H1 (cell line): ENCODE measurements around the gene PSMB3. TPM values are rescaled to one million over a fixed set of nuclear protein-coding genes. Genes with fewer than 3 reads are reported as not detected.

Experiments used
- CTCF ChIA-PET: fragments of 300-600 bp; sonication (Branson Sonifier 250); formaldehyde crosslinking; loops from one replicate; lab custom pipeline; 2021; ENCODE audit not compliant: partially characterized antibody; lab: Charles Lee
- POLR2A ChIA-PET: fragments of 300-600 bp; sonication (Branson Sonifier 250); formaldehyde crosslinking; loops from one replicate; lab custom pipeline; 2021; ENCODE audit warnings: inconsistent platforms; ENCODE audit not compliant: partially characterized antibody; lab: Charles Lee
- DNase-seq, 2 experiments: peaks; one replicate each; pipeline versions ENCODE4 v3.0.0 to v3.0.0-alpha.2; 2010 to 2022; ENCODE audit warnings: low spot score in 2 of 2, low read depth in 1 of 2, mixed read lengths in 1 of 2
- FAIRE-seq: peaks from 2 replicates; lab custom pipeline; 2011; peaks lifted over from hg19 to GRCh38; lab: Jason Lieb, UNC
- H2AFZ ChIP-seq: 2 replicates; pipeline ENCODE4 v1.8.1; 2012; ENCODE audit warnings: low read length, inconsistent platforms
- H2AK5ac ChIP-seq: 2 replicates; pipeline ENCODE4 v1.6.1; 2013; ENCODE audit warnings: low read depth, low read length
- H2BK120ac ChIP-seq: replicated peaks from 2 replicates; pipeline ENCODE3; 2013; ENCODE audit warnings: low read depth, low read length, inconsistent platforms
- H2BK12ac ChIP-seq: 2 replicates; pipeline ENCODE4 v1.6.1; 2013; ENCODE audit warnings: low read depth, low read length
- H2BK15ac ChIP-seq: 2 replicates; pipeline ENCODE4 v1.6.1; 2013; ENCODE audit warnings: low read length
- H2BK20ac ChIP-seq: 2 replicates; pipeline ENCODE4 v1.6.1; 2013; ENCODE audit warnings: low read length
- H2BK5ac ChIP-seq: 2 replicates; pipeline ENCODE4 v1.6.1; 2013; ENCODE audit warnings: low read depth, low read length
- H3K14ac ChIP-seq: 2 replicates; pipeline ENCODE4 v1.6.1; 2013; ENCODE audit warnings: inconsistent platforms; ENCODE audit not compliant: insufficient read length
- H3K18ac ChIP-seq: 2 replicates; pipeline ENCODE4 v1.6.1; 2013; ENCODE audit warnings: low read length; ENCODE audit errors: extremely low read depth
- H3K23ac ChIP-seq: 2 replicates; pipeline ENCODE4 v1.6.1; 2013; ENCODE audit warnings: inconsistent platforms; ENCODE audit not compliant: insufficient read length
- H3K23me2 ChIP-seq: 2 replicates; pipeline ENCODE4 v1.6.1; 2013; ENCODE audit warnings: low read depth, low read length
- H3K27ac ChIP-seq: 2 replicates; pipeline ENCODE4 v1.6.1; 2011; ENCODE audit warnings: low read depth, low read length, inconsistent platforms
- H3K27me3 ChIP-seq, 4 experiments: replicated peaks in 1 of 4; 1 replicate in 1 of 4; 2 replicates in 3 of 4; pipeline versions ENCODE4 v1.6.1 to v1.8.1; 2011 to 2013; ENCODE audit warnings: low read length in 3 of 4, mild to moderate bottlenecking in 3 of 4, inconsistent platforms in 2 of 4, mixed read lengths in 2 of 4, moderate library complexity in 1 of 4; ENCODE audit not compliant: control insufficient read depth in 3 of 4, insufficient read depth in 3 of 4; ENCODE audit errors: extremely low read depth in 1 of 4
- H3K36me3 ChIP-seq, 4 experiments: 2 replicates each; pipeline versions ENCODE4 v1.6.1 to v1.8.1; 2011 to 2013; ENCODE audit warnings: mild to moderate bottlenecking in 4 of 4, low read length in 3 of 4, moderate library complexity in 2 of 4, control low read depth in 1 of 4, inconsistent platforms in 1 of 4; ENCODE audit not compliant: insufficient read depth in 4 of 4, control insufficient read depth in 2 of 4
- H3K4ac ChIP-seq: replicated peaks from 2 replicates; pipeline ENCODE3; 2013; ENCODE audit warnings: low read length, low read depth, mixed read lengths, inconsistent platforms; ENCODE audit not compliant: insufficient read length
- H3K4me1 ChIP-seq, 4 experiments: replicated peaks in 1 of 4; 1 replicate in 1 of 4; 2 replicates in 3 of 4; pipeline versions ENCODE4 v1.6.1 to v1.8.1; 2011 to 2013; ENCODE audit warnings: low read length in 3 of 4, inconsistent platforms in 2 of 4, mixed read lengths in 1 of 4; ENCODE audit not compliant: insufficient read depth in 4 of 4, control insufficient read depth in 3 of 4
- H3K4me2 ChIP-seq, 2 experiments: 2 replicates each; pipeline versions ENCODE4 v1.6.1 to v1.8.1; 2011 to 2013; ENCODE audit warnings: low read depth in 2 of 2, low read length in 2 of 2, control low read depth in 1 of 2, inconsistent platforms in 1 of 2, mild to moderate bottlenecking in 1 of 2; ENCODE audit not compliant: insufficient read depth in 1 of 2
- H3K4me3 ChIP-seq, 4 experiments: fragments of 200-600, 300-600 bp in 1 of 4; sonication (generic), shearing (Covaris generic), sonication (Bioruptor Twin) in 1 of 4; 2 replicates each; pipeline versions ENCODE4 v1.5.1 to v1.8.1; 2011 to 2016; ENCODE audit warnings: low read length in 4 of 4, low read depth in 3 of 4, control low read depth in 2 of 4, inconsistent platforms in 2 of 4, mild to moderate bottlenecking in 2 of 4, mixed read lengths in 1 of 4, moderate library complexity in 1 of 4; ENCODE audit not compliant: insufficient read depth in 2 of 4; ENCODE audit errors: extremely low read depth in 1 of 4
- H3K56ac ChIP-seq: replicated peaks from 2 replicates; pipeline ENCODE3; 2013; ENCODE audit warnings: low read depth, mild to moderate bottlenecking, mixed read lengths, low read length, inconsistent platforms; ENCODE audit not compliant: insufficient read length
- H3K79me1 ChIP-seq: 2 replicates; pipeline ENCODE4 v1.6.1; 2013; ENCODE audit warnings: low read depth, low read length, control low read depth
- H3K79me2 ChIP-seq, 2 experiments: 2 replicates each; pipeline versions ENCODE4 v1.6.1 to v1.8.1; 2012 to 2013; ENCODE audit warnings: low read length in 2 of 2, mild to moderate bottlenecking in 2 of 2, inconsistent platforms in 1 of 2; ENCODE audit not compliant: insufficient read depth in 2 of 2, control insufficient read depth in 1 of 2
- H3K9ac ChIP-seq, 4 experiments: replicated peaks in 1 of 4; 1 replicate in 1 of 4; 2 replicates in 3 of 4; pipeline versions ENCODE4 v1.6.1 to v1.8.1; 2011 to 2013; ENCODE audit warnings: low read depth in 3 of 4, low read length in 3 of 4, control low read depth in 2 of 4, mild to moderate bottlenecking in 2 of 4, moderate library complexity in 2 of 4, inconsistent platforms in 1 of 4; ENCODE audit errors: extremely low read depth in 1 of 4
- H3K9me3 ChIP-seq, 2 experiments: 2 replicates each; pipeline versions ENCODE4 v1.6.1 to v1.8.1; 2012 to 2013; ENCODE audit warnings: mild to moderate bottlenecking in 2 of 2, moderate library complexity in 2 of 2, control low read depth in 1 of 2, inconsistent platforms in 1 of 2, low read depth in 1 of 2, low read length in 1 of 2, mixed read lengths in 1 of 2; ENCODE audit not compliant: insufficient read depth in 2 of 2
- H4K20me1 ChIP-seq, 2 experiments: replicated peaks in 1 of 2; 2 replicates each; pipeline versions ENCODE3 to v1.8.1; 2011 to 2013; ENCODE audit warnings: inconsistent platforms in 2 of 2, low read length in 2 of 2, mild to moderate bottlenecking in 1 of 2; ENCODE audit not compliant: insufficient read depth in 2 of 2, control insufficient read depth in 1 of 2
- H4K5ac ChIP-seq: 2 replicates; pipeline ENCODE4 v1.6.1; 2013; ENCODE audit warnings: low read length, low read depth, mixed read lengths, inconsistent platforms; ENCODE audit not compliant: insufficient read length
- H4K8ac ChIP-seq: 2 replicates; pipeline ENCODE4 v1.8.0; 2013; ENCODE audit warnings: mild to moderate bottlenecking, moderate library complexity, low read length, inconsistent platforms; ENCODE audit not compliant: insufficient read depth; ENCODE audit errors: extremely low read depth
- H4K91ac ChIP-seq: replicated peaks from 2 replicates; pipeline ENCODE3; 2013; ENCODE audit warnings: low read length, mixed read lengths, inconsistent platforms; ENCODE audit not compliant: insufficient read length
- ATF2 ChIP-seq: IDR thresholded peaks from 2 replicates; pipeline ENCODE4 v1.6.1; 2012; ENCODE audit warnings: low read length, inconsistent platforms
- CHD2 ChIP-seq: IDR thresholded peaks from 2 replicates; pipeline ENCODE4 v1.6.1; 2012; ENCODE audit warnings: low read length, improper control_type of control experiment
- GTF2F1 ChIP-seq: IDR thresholded peaks from 2 replicates; pipeline ENCODE4 v1.6.1; 2012; ENCODE audit warnings: low read depth, low read length, improper control_type of control experiment, borderline replicate concordance
- JUN ChIP-seq: IDR thresholded peaks from 2 replicates; pipeline ENCODE4 v1.6.1; 2011; ENCODE audit warnings: low read depth, mild to moderate bottlenecking, improper control_type of control experiment, low read length
- POLR2AphosphoS5 ChIP-seq: IDR thresholded peaks from 2 replicates; pipeline ENCODE4 v1.6.1; 2011; ENCODE audit warnings: low read depth, low read length
- RFX5 ChIP-seq: IDR thresholded peaks from 2 replicates; pipeline ENCODE4 v1.6.1; 2011; ENCODE audit warnings: low read depth, low read length, improper control_type of control experiment, borderline replicate concordance
- SAP30 ChIP-seq: fragments of 300-600 bp; sonication (generic); IDR thresholded peaks from 2 replicates; pipeline ENCODE4 v1.7.1; 2012; ENCODE audit warnings: low read length, moderate library complexity, mild to moderate bottlenecking, inconsistent platforms; ENCODE audit not compliant: insufficient read depth, insufficient replicate concordance
- WGBS, 2 experiments: shearing (Covaris generic) in 1 of 2; methylation state at CpG; one replicate each; pipeline versions ENCODE4 v1.1.6 to v1.1.7; 2013 to 2015; ENCODE audit warnings: low lambda C conversion rate in 2 of 2, mixed read lengths in 2 of 2, inconsistent platforms in 1 of 2, low coverage in 1 of 2, missing lambda C conversion rate in 1 of 2; ENCODE audit not compliant: insufficient replicate concordance in 2 of 2, insufficient coverage in 1 of 2, insufficient read length in 1 of 2; ENCODE audit errors: extremely low coverage in 1 of 2, missing lambda C conversion rate in 1 of 2; 5-methylcytosine and 5-hydroxymethylcytosine counted together
- polyA plus RNA-seq, 7 experiments: library from polyadenylated mRNA; depleted of rRNA in 3 of 7; stranded (reverse) in 5 of 7; unstranded in 2 of 7; fragments of >200 nt in 5 of 7; fragments of 200-250 nt in 2 of 7; gene quantifications; 1 replicate in 5 of 7; 2 replicates in 1 of 7; 4 replicates in 1 of 7; pipeline versions ENCODE4 v1.2.1 to v1.2.3, GENCODE V29; 2011 to 2013; ENCODE audit warnings: missing spikeins in 2 of 7, mixed read lengths in 2 of 7
- total RNA-seq: library from RNA; stranded (reverse); fragmentation: NEBNext Ultra II Directional; extraction: Animal tissue kit (Norgen Biotek cat#: 25700); gene quantifications from 2 replicates; pipeline ENCODE4 v1.2.1, GENCODE V29; 2021

The PSMB3 gene
- total and polyA plus RNA-seq, 2 of the 8 experiments (the other 6 are each of a cell fraction or from before 2014, with no cell fraction given), result 291 to 914 TPM

GRCh38 chr17:38809828-38810227 is 57.3 kb downstream of the PSMB3 start:
- no peak overlapping the region for H4K5ac ChIP-seq
- no peak overlapping the region for H3K4ac ChIP-seq
- DNase-seq (no peak), FAIRE-seq (no peak)
- ChIA-PET POLR2A (interaction anchor here (0.6 to 1.6 kb wide), 3 partner anchors 10 to 34 kb away, joined by 3 to 4 read pairs (median 3); no protein-coding TSS in a partner anchor), CTCF (interaction anchor here (0.8 to 1.2 kb wide), 2 partner anchors 12 to 35 kb away, joined by 5 read pairs; no protein-coding TSS in a partner anchor)
- no peak overlapping the region for H3K4me2 ChIP-seq
- no peak overlapping the region for H2AFZ ChIP-seq
- H3K27ac ChIP-seq, result no peak overlapping the region
- no peak overlapping the region for H4K91ac ChIP-seq
- peaks cover 12 to 43% (median 28%) of the 10 kb centered on the region in 4 experiments for H3K36me3 ChIP-seq
- H3K79me1 ChIP-seq, result no peaks in the 10 kb centered on the region
- no peaks in the 10 kb centered on the region for H4K20me1 ChIP-seq
- H3K23me2 ChIP-seq, result peaks cover 2% of the 10 kb centered on the region; the same call in 1 of the 2 replicates
- H3K4me3 ChIP-seq, result no peak overlapping the region
- H3K9me3 ChIP-seq, result no peaks in the 10 kb centered on the region
- no peak overlapping the region for H2AK5ac ChIP-seq
- H3K23ac ChIP-seq, result no peak overlapping the region
- no peak overlapping the region for H2BK120ac ChIP-seq
- H3K27me3 ChIP-seq, result no peaks in the 10 kb centered on the region
- H2BK5ac ChIP-seq, result no peak overlapping the region
- no peak overlapping the region for H2BK15ac ChIP-seq
- H3K79me2 ChIP-seq, result no peaks in the 10 kb centered on the region
- no peak overlapping the region for H3K56ac ChIP-seq
- no peak for TF ChIP-seq GTF2F1
- no peak for TF ChIP-seq SAP30
- no peak for TF ChIP-seq ATF2
- TF ChIP-seq JUN, result no peak
- TF ChIP-seq CHD2, result no peak
- no peak for TF ChIP-seq POLR2AphosphoS5
- TF ChIP-seq RFX5, result no peak
- H2BK20ac ChIP-seq, result no peak overlapping the region
- 94% methylated on average over 7 of the region's 7 CpGs; no CpG with 5 or more reads in 1 of the 2 experiments for WGBS, 2 experiments
- H2BK12ac ChIP-seq, result no peak overlapping the region
- H3K9ac ChIP-seq, result no peak overlapping the region
- no peak overlapping the region for H4K8ac ChIP-seq
- no peaks in the 10 kb centered on the region for H3K4me1 ChIP-seq
- H3K14ac ChIP-seq, result no peak overlapping the region
- no peak overlapping the region for H3K18ac ChIP-seq
